DND-41 (cell line): Measurements from ENCODE around the gene CYTL1.
A peak's percentile ranks its signal among the peaks of the same experiment; 100 is the strongest.

ENCODE experiments used
- ATAC-seq: fragments of 200-7000 bp; cut with Tn5 transposase; 3 replicates; pipeline ENCODE4 v1.9.1; 2021; ENCODE audit warnings: low read depth; ENCODE audit not compliant: insufficient read depth
- DNase-seq: peaks from one replicate; pipeline ENCODE4 v3.0.0-alpha.2; 2020
- H2AFZ ChIP-seq: 2 replicates; pipeline ENCODE4 v1.6.0; 2012; ENCODE audit warnings: low read depth, low read length
- H3K27ac ChIP-seq: 2 replicates; pipeline ENCODE4 v1.5.1; 2012; ENCODE audit warnings: low read length, inconsistent platforms
- H3K27me3 ChIP-seq: fragments of 200-600 bp; sonication (generic); 2 replicates; pipeline ENCODE4 v1.6.0; 2012; ENCODE audit warnings: low read length, mild to moderate bottlenecking, inconsistent platforms; ENCODE audit not compliant: insufficient read depth, poor library complexity
- H3K36me3 ChIP-seq: 2 replicates; pipeline ENCODE4 v1.5.1; 2012; ENCODE audit warnings: low read length, inconsistent platforms; ENCODE audit not compliant: insufficient read depth
- H3K4me1 ChIP-seq: 2 replicates; pipeline ENCODE4 v1.5.1; 2012; ENCODE audit warnings: mild to moderate bottlenecking, low read length; ENCODE audit not compliant: insufficient read depth
- H3K4me2 ChIP-seq: 2 replicates; pipeline ENCODE4 v1.6.0; 2012; ENCODE audit warnings: mild to moderate bottlenecking, moderate library complexity, low read length, inconsistent platforms; ENCODE audit not compliant: insufficient read depth
- H3K4me3 ChIP-seq, 2 experiments: fragments of 200-600 bp in 1 of 2; shearing (Covaris generic) in 1 of 2; 2 replicates each; pipeline ENCODE4 v1.5.1; 2012 to 2016; ENCODE audit warnings: inconsistent platforms in 2 of 2, low read length in 2 of 2, mild to moderate bottlenecking in 2 of 2, low read depth in 1 of 2, moderate library complexity in 1 of 2
- H3K79me2 ChIP-seq: 2 replicates; pipeline ENCODE4 v1.6.0; 2012; ENCODE audit warnings: low read length, inconsistent platforms; ENCODE audit not compliant: insufficient read depth
- H3K9ac ChIP-seq: 2 replicates; pipeline ENCODE4 v1.6.0; 2012; ENCODE audit warnings: low read depth, mild to moderate bottlenecking, inconsistent platforms, low read length, moderate library complexity
- H3K9me3 ChIP-seq: 2 replicates; pipeline ENCODE4 v1.5.1; 2012; ENCODE audit warnings: low read length, moderate library complexity, mild to moderate bottlenecking, inconsistent platforms; ENCODE audit not compliant: insufficient read depth, severe bottlenecking
- H4K20me1 ChIP-seq: 2 replicates; pipeline ENCODE4 v1.6.0; 2012; ENCODE audit warnings: low read length; ENCODE audit not compliant: insufficient read depth
- EZH2 ChIP-seq: IDR thresholded peaks from 3 replicates; pipeline ENCODE4 v1.6.1; 2012; ENCODE audit warnings: borderline replicate concordance, low read depth, mild to moderate bottlenecking, moderate library complexity, low read length, inconsistent platforms; ENCODE audit not compliant: severe bottlenecking
- TF ChIP-seq, protein P1 (sequence below): IDR thresholded peaks from 2 replicates; pipeline ENCODE4 v1.5.1; 2012; ENCODE audit warnings: borderline replicate concordance, low read length, moderate library complexity, mild to moderate bottlenecking; ENCODE audit not compliant: poor library complexity, severe bottlenecking; ENCODE audit errors: extremely low read depth

The CYTL1 gene

GRCh38 chr4:5020341-5020740 is 1.1 kb upstream of the CYTL1 start:
- DNase-seq (no peak), ATAC-seq (no peak)
- no peak overlapping the region for H3K9ac ChIP-seq
- no peaks in the 10 kb centered on the region for H3K27me3 ChIP-seq
- H3K27ac ChIP-seq, result no peak overlapping the region
- H4K20me1 ChIP-seq, result no peaks in the 10 kb centered on the region
- H2AFZ ChIP-seq, result no peak overlapping the region
- H3K4me1 ChIP-seq, result peaks cover under 1% of the 10 kb centered on the region; the same call in 1 of the 2 replicates
- no peaks in the 10 kb centered on the region for H3K36me3 ChIP-seq
- no peak for TF ChIP-seq EZH2
- TF ChIP-seq, protein P1, sequence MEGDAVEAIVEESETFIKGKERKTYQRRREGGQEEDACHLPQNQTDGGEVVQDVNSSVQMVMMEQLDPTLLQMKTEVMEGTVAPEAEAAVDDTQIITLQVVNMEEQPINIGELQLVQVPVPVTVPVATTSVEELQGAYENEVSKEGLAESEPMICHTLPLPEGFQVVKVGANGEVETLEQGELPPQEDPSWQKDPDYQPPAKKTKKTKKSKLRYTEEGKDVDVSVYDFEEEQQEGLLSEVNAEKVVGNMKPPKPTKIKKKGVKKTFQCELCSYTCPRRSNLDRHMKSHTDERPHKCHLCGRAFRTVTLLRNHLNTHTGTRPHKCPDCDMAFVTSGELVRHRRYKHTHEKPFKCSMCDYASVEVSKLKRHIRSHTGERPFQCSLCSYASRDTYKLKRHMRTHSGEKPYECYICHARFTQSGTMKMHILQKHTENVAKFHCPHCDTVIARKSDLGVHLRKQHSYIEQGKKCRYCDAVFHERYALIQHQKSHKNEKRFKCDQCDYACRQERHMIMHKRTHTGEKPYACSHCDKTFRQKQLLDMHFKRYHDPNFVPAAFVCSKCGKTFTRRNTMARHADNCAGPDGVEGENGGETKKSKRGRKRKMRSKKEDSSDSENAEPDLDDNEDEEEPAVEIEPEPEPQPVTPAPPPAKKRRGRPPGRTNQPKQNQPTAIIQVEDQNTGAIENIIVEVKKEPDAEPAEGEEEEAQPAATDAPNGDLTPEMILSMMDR, result no peak
- no peaks in the 10 kb centered on the region for H3K79me2 ChIP-seq
- no peak overlapping the region for H3K4me3 ChIP-seq
- H3K4me2 ChIP-seq, result no peak overlapping the region
- H3K9me3 ChIP-seq, result no peaks in the 10 kb centered on the region

DNA sequence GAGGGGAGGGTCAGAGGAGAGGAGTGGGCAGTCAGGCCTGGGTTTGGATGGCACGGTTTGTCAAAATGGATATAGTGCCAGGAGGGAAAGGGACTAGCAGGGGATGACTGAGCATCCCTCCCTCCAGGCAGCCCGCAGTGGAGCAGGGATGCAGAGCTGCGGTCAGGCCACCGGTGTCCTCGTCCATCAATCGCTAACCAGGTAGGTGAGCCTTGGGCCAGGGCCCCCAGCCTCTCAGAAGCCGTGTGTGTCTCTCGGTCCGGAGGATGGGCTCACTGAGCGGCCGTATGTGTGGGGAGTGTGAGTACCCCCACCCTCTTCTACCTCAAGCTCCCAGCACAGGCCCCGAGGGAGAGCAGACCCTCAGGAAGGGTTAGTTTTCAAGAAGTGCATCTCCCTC is 538 bp upstream of the CYTL1 start:
- Histone ChIP-seq H2AFZ (no peak overlapping the region), H4K20me1 (no peaks in the 10 kb centered on the region), H3K79me2 (no peaks in the 10 kb centered on the region), H3K9ac (no peak overlapping the region), H3K36me3 (no peaks in the 10 kb centered on the region), H3K4me1 (peaks cover 6% of the 10 kb centered on the region), H3K27me3 (no peaks in the 10 kb centered on the region), H3K27ac (no peak overlapping the region), H3K9me3 (no peaks in the 10 kb centered on the region), H3K4me3 (no peak overlapping the region), H3K4me2 (no peak overlapping the region)
- TF ChIP-seq EZH2, result no peak
- TF ChIP-seq, protein P1, result no peak
- DNase-seq (no peak), ATAC-seq (no peak)

GRCh38 chr4:5018603-5019002 is 655 bp downstream of the CYTL1 start:
- Histone ChIP-seq H3K4me2 (no peak overlapping the region), H3K9me3 (no peaks in the 10 kb centered on the region), H3K36me3 (no peaks in the 10 kb centered on the region), H3K79me2 (no peaks in the 10 kb centered on the region), H3K9ac (no peak overlapping the region), H2AFZ (no peak overlapping the region), H3K4me1 (peaks cover 18% of the 10 kb centered on the region), H3K27ac (no peak overlapping the region), H4K20me1 (no peaks in the 10 kb centered on the region), H3K27me3 (no peaks in the 10 kb centered on the region), H3K4me3 (no peak overlapping the region)
- DNase-seq (no peak), ATAC-seq (0 out of 3 replicates have a peak, but pooled peaks have one; percentile 36)
- no peak for TF ChIP-seq EZH2
- TF ChIP-seq, protein P1, result no peak

GRCh38 chr4:5018096-5018495 is 1.2 kb downstream of the CYTL1 start:
- no peaks in the 10 kb centered on the region for H3K79me2 ChIP-seq
- peaks cover 23% of the 10 kb centered on the region for H3K4me1 ChIP-seq
- no peak overlapping the region for H2AFZ ChIP-seq
- no peaks in the 10 kb centered on the region for H3K36me3 ChIP-seq
- no peak overlapping the region for H3K4me3 ChIP-seq
- ATAC-seq (no peak), DNase-seq (no peak)
- no peak overlapping the region for H3K27ac ChIP-seq
- H3K4me2 ChIP-seq, result no peak overlapping the region
- no peak overlapping the region for H3K9ac ChIP-seq
- TF ChIP-seq, protein P1, result peak; percentile 29
- no peak for TF ChIP-seq EZH2
- no peaks in the 10 kb centered on the region for H3K9me3 ChIP-seq
- no peaks in the 10 kb centered on the region for H4K20me1 ChIP-seq
- H3K27me3 ChIP-seq, result no peaks in the 10 kb centered on the region
